Gastrocnemius medialis (tissue), 4 donors: ENCODE measurements around the gene EGLN2. TPM values are rescaled to one million over a fixed set of nuclear protein-coding genes. Genes with fewer than 3 reads are reported as not detected.
"Not testable (repeated sequence)": the region's sequence is repeated elsewhere in the genome, so short reads cannot be mapped to it uniquely, and the experiment has no call there.

Source experiments
- ATAC-seq, 2 donors: fragments of 150-250 bp; one replicate each; pipeline ENCODE4 v1.9.1; 2016
- DNase-seq, 2 donors: peaks; one replicate each; pipeline ENCODE4 v3.0.0-alpha.2; 2019
- H3K27ac ChIP-seq, 4 donors: fragments of 200-600 bp; sonication (generic); 1 replicate in 1 of 4; 2 replicates in 3 of 4; pipeline ENCODE4 v1.5.1; 2016 to 2018; ENCODE audit warnings: mild to moderate bottlenecking in 2 of 4, moderate library complexity in 1 of 4
- H3K27me3 ChIP-seq, 3 donors: fragments of 200-600 bp; sonication (generic) in 2 of 3; 1 replicate in 1 of 3; 2 replicates in 2 of 3; pipeline versions ENCODE4 v1.5.1 to v1.6.0; 2016 to 2019; ENCODE audit warnings: mild to moderate bottlenecking in 1 of 3, moderate library complexity in 1 of 3
- H3K36me3 ChIP-seq, 2 donors: fragments of 200-600 bp; sonication (generic) in 1 of 2; one replicate each; pipeline ENCODE4 v1.5.1; 2017 to 2018
- H3K4me1 ChIP-seq, 2 donors: fragments of 200-600 bp; sonication (generic) in 1 of 2; one replicate each; pipeline ENCODE4 v1.5.1; 2016 to 2017; ENCODE audit warnings: mild to moderate bottlenecking in 2 of 2
- H3K4me3 ChIP-seq, 4 donors: fragments of 200-600 bp; sonication (generic) in 3 of 4; 1 replicate in 1 of 4; 2 replicates in 3 of 4; pipeline ENCODE4 v1.5.1; 2016 to 2019; ENCODE audit warnings: mild to moderate bottlenecking in 2 of 4
- H3K9me3 ChIP-seq, 3 donors: fragments of 200-600 bp; sonication (generic) in 2 of 3; 1 replicate in 1 of 3; 2 replicates in 2 of 3; pipeline ENCODE4 v1.5.1; 2016 to 2019
- POLR2A ChIP-seq, 2 donors: fragments of 450-650 bp; IDR thresholded peaks; one replicate each; pipeline ENCODE4 v1.6.1; 2017; ENCODE audit warnings: antibody characterized with exemption in 2 of 2, mild to moderate bottlenecking in 2 of 2, moderate library complexity in 2 of 2
- in situ Hi-C, 4 donors: fragments of 200-750 bp; cut with MboI; loops; one replicate each; pipeline versions ENCODE4 v1.15.0 to v1.8.0; 2017; ENCODE audit warnings: low sequenced_read_pairs in 4 of 4
- intact Hi-C: fragments of 100-400 bp; cut with DNase I; formaldehyde crosslinking; loops from one replicate; pipeline ENCODE4 v1.15.1; 2023; ENCODE audit warnings: low total_unique reads
- total RNA-seq, 4 donors: library from RNA; depleted of rRNA; stranded (reverse); fragments of >200 nt; gene quantifications; one replicate each; pipeline versions ENCODE4 v1.1.0 to v1.2.3, GENCODE V29; 2016
- TF ChIP-seq, protein P1 (sequence below), 5 experiments: fragments of 450-650 bp in 3 of 5; fragments of 200-600 bp in 2 of 5; sonication (generic) in 2 of 5; IDR thresholded peaks in 4 of 5; conservative IDR thresholded peaks in 1 of 5; 1 replicate in 4 of 5; 2 replicates in 1 of 5; pipeline ENCODE4 v1.5.1; 2016 to 2019; ENCODE audit warnings: antibody characterized with exemption in 5 of 5, mild to moderate bottlenecking in 3 of 5, moderate library complexity in 3 of 5

Gene EGLN2
- total RNA-seq, 4 donors from 2014 or later: 42.7 to 56.6 (median 47.9) TPM

GRCh38 chr19:40826699-40827385 is 27.9 kb downstream of the EGLN2 start:
- H3K27ac ChIP-seq, H3K36me3 ChIP-seq, H3K27me3 ChIP-seq, DNase-seq, intact Hi-C loops, H3K9me3 ChIP-seq, ATAC-seq, H3K4me1 ChIP-seq, H3K4me3 ChIP-seq: not testable (repeated sequence)
- in situ Hi-C loops: loop anchor here in 1 of 4 donors (10.0 kb wide), 1 partner anchor 172 kb away; no protein-coding TSS in a partner anchor

GRCh38 chr19:40827386-40828247 is 28.6 kb downstream of the EGLN2 start:
- Histone ChIP-seq H3K36me3 (no peaks in the 10 kb centered on the region), H3K27me3 (no peaks in the 10 kb centered on the region), H3K4me3 (no peak overlapping the region), H3K27ac (no peak overlapping the region), H3K4me1 (peaks cover 0 to 5% of the 10 kb centered on the region in 2 donors), H3K9me3 (no peaks in the 10 kb centered on the region)
- DNase-seq (no peak), ATAC-seq (no peak)
- in situ Hi-C loops (loop anchor here in 1 of 4 donors (10.0 kb wide), 1 partner anchor 173 kb away; no protein-coding TSS in a partner anchor), intact Hi-C loops (no loop called here)
- no peak for TF ChIP-seq POLR2A (IDR thresholded peaks at IDR 0.05)
- TF ChIP-seq, protein P1, sequence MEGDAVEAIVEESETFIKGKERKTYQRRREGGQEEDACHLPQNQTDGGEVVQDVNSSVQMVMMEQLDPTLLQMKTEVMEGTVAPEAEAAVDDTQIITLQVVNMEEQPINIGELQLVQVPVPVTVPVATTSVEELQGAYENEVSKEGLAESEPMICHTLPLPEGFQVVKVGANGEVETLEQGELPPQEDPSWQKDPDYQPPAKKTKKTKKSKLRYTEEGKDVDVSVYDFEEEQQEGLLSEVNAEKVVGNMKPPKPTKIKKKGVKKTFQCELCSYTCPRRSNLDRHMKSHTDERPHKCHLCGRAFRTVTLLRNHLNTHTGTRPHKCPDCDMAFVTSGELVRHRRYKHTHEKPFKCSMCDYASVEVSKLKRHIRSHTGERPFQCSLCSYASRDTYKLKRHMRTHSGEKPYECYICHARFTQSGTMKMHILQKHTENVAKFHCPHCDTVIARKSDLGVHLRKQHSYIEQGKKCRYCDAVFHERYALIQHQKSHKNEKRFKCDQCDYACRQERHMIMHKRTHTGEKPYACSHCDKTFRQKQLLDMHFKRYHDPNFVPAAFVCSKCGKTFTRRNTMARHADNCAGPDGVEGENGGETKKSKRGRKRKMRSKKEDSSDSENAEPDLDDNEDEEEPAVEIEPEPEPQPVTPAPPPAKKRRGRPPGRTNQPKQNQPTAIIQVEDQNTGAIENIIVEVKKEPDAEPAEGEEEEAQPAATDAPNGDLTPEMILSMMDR (IDR thresholded peaks at IDR 0.05 in 4 of 5, conservative IDR thresholded peaks at IDR 0.05 in 1 of 5): no peak

DNA sequence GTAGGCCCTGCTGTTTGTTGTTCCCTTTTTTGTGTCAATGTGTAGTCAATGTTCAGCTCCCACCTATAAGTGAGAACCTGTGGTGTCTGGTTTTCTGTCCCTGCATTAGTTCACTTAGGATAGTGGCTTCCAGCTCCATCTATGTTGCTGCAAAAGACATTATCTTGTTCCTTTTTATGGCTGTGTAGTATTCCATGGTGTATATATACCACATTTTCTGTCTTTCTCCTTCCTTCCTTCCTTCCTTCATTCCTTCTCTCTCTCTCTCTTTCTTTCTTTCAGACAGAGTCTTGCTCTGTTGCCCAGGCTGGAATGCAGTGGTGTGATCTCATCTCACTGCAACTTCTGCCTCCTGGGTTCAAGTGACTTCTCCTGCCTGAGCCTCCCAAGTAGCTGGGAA is 30.2 kb downstream of the EGLN2 start:
- TF ChIP-seq, protein P1 (IDR thresholded peaks at IDR 0.05 in 4 of 5, conservative IDR thresholded peaks at IDR 0.05 in 1 of 5): no peak
- TF ChIP-seq POLR2A (IDR thresholded peaks at IDR 0.05): no peak
- Histone ChIP-seq H3K27ac (no peak overlapping the region), H3K4me1 (no peaks in the 10 kb centered on the region), H3K36me3 (no peaks in the 10 kb centered on the region), H3K9me3 (no peaks in the 10 kb centered on the region), H3K4me3 (no peak overlapping the region), H3K27me3 (no peaks in the 10 kb centered on the region)
- intact Hi-C loops: no loop called here
- in situ Hi-C loops: loop anchor here in 1 of 4 donors (10.0 kb wide), 1 partner anchor 174 kb away; no protein-coding TSS in a partner anchor
- ATAC-seq (no peak), DNase-seq (no peak)

GRCh38 chr19:40830741-40831140 is 31.8 kb downstream of the EGLN2 start:
- ATAC-seq, DNase-seq, H3K27ac ChIP-seq, H3K36me3 ChIP-seq, intact Hi-C loops, H3K4me1 ChIP-seq, H3K9me3 ChIP-seq, H3K27me3 ChIP-seq, H3K4me3 ChIP-seq, in situ Hi-C loops: not testable (repeated sequence)

DNA sequence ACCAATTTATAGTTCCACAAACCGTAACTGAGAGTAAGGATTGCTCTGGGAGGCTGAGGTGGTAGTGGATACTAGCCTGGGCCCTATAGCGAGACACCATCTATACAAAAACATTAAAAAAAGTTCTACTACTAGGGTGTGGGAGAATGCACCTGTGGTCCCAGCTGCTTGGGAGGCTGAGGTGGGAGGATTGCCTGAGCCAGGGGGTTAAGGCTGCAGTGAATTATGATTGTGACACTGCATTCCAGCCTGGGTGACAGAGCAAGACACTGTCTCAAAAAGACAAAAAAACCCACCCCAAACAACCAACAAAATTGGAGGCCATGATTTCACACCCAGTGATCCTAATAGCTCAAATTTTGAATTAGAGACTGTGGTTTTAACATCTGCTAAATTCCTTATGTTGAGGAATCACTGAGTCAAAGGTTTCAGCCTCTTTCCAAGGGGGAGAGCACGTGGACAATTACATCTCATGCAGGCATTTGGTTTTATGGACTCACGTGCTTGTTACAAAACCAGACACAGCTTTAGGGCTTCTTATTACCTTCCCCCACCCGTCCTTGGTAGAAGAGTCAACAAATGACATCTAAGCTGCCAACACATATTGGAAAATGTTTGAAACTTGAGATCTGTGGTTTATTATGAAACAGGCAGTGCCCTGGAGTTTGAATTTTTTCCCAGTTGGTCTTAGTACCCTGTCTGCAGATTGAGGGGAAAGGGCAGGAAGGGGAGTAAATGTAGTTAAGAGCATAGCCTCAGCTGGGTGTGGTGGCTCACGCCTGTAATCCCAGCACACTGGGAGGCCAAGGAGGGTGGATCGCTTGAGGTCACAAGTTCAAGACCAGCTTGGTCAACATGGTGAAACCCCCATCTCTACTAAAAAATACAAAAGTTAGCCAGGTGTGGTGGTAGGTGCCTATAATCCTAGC is 32.8 kb downstream of the EGLN2 start:
- TF ChIP-seq, protein P1 (IDR thresholded peaks at IDR 0.05 in 4 of 5, conservative IDR thresholded peaks at IDR 0.05 in 1 of 5): no peak
- TF ChIP-seq POLR2A (IDR thresholded peaks at IDR 0.05): no peak
- no peak overlapping the region for H3K4me3 ChIP-seq
- no peaks in the 10 kb centered on the region for H3K36me3 ChIP-seq
- H3K4me1 ChIP-seq: no peaks in the 10 kb centered on the region
- intact Hi-C loops: no loop called here
- in situ Hi-C loops: no loop called here
- no peaks in the 10 kb centered on the region for H3K9me3 ChIP-seq
- no peaks in the 10 kb centered on the region for H3K27me3 ChIP-seq
- peak; percentile 86 to 88 for ATAC-seq
- H3K27ac ChIP-seq: peak overlapping the region in 1 of 4 donors; percentile 37
- DNase-seq: peak; percentile 39 to 45

- DNase-seq, intact Hi-C loops, H3K27ac ChIP-seq, ATAC-seq, H3K4me3 ChIP-seq, H3K36me3 ChIP-seq, H3K27me3 ChIP-seq, in situ Hi-C loops, H3K4me1 ChIP-seq, H3K9me3 ChIP-seq: not testable (repeated sequence)
Measured at GRCh38 chr19:40832431-40832790, 33.4 kb downstream of the EGLN2 start.

GRCh38 chr19:40833728-40834533 is 34.9 kb downstream of the EGLN2 start:
- DNase-seq, intact Hi-C loops, H3K4me1 ChIP-seq, H3K4me3 ChIP-seq, H3K36me3 ChIP-seq, in situ Hi-C loops, ATAC-seq, H3K27me3 ChIP-seq, H3K27ac ChIP-seq, H3K9me3 ChIP-seq: not testable (repeated sequence)
